HCT116 (cell line): Measurements from ENCODE around the gene ARSJ. TPM values are rescaled to one million over a fixed set of nuclear protein-coding genes. Genes with fewer than 3 reads are reported as not detected.
"Not testable (repeated sequence)": the region's sequence is repeated elsewhere in the genome, so short reads cannot be mapped to it uniquely, and the experiment has no call there.

Experiments used
- ATAC-seq: fragments of 200-7000 bp; cut with Tn5 transposase; 2 replicates; pipeline ENCODE4 v1.9.1; 2020; ENCODE audit warnings: mild to moderate bottlenecking, moderate library complexity
- BruUV-seq: library from RNA; stranded (reverse); fragments of 400-500 nt; replicated peaks from 2 replicates; lab custom pipeline; 2021; lab: Mats Ljungman, UMichigan
- CTCF ChIA-PET: fragments of 300-600 bp; sonication (Branson Sonifier 250); formaldehyde crosslinking; loops from one replicate; lab custom pipeline; 2021; ENCODE audit warnings: antibody characterized with exemption; lab: Charles Lee
- POLR2A ChIA-PET: fragments of 300-600, 350-600 bp; sonication (Branson Sonifier 250); formaldehyde crosslinking; loops from one replicate; lab custom pipeline; 2021; ENCODE audit warnings: antibody characterized with exemption; lab: Charles Lee
- RAD21 ChIA-PET, 2 experiments: fragments of 300-600 bp; sonication (Branson Sonifier 250); formaldehyde crosslinking; loops; one replicate each; lab custom pipeline; 2023; ENCODE audit warnings: low total read pairs in 2 of 2; ENCODE audit not compliant: uncharacterized antibody in 2 of 2, unreplicated experiment in 2 of 2, low non-redundant PET in 1 of 2; lab: Charles Lee
- DNase-seq: peaks from one replicate; pipeline ENCODE4 v3.0.0-alpha.2; 2010; ENCODE audit warnings: low read depth, low spot score
- H2AFZ ChIP-seq: fragments of 200-600 bp; shearing (Covaris generic), sonication (generic); 2 replicates; pipeline ENCODE4 v1.6.1; 2017; ENCODE audit warnings: low read depth, mixed run types, mixed read lengths, antibody characterized with exemption, low read length; ENCODE audit not compliant: poor library complexity, severe bottlenecking
- H3K27ac ChIP-seq: 2 replicates; pipeline ENCODE4 v1.5.1; 2012; ENCODE audit warnings: low read depth, low read length
- H3K27me3 ChIP-seq: fragments of 200-600 bp; sonication (generic); 2 replicates; pipeline ENCODE4 v1.6.1; 2016; ENCODE audit warnings: mixed run types, low read length, mixed read lengths; ENCODE audit not compliant: insufficient read depth
- H3K36me3 ChIP-seq, 2 experiments: fragments of 200-500 bp in 1 of 2; fragments of 200-600 bp in 1 of 2; sonication (Bioruptor generic) in 1 of 2; sonication (generic) in 1 of 2; 2 replicates each; pipeline versions ENCODE4 v1.5.1 to v1.6.1; 2014 to 2016; ENCODE audit warnings: low read length in 2 of 2, inconsistent platforms in 1 of 2, mixed read lengths in 1 of 2, mixed run types in 1 of 2; ENCODE audit not compliant: insufficient read depth in 2 of 2, control insufficient read depth in 1 of 2
- H3K4me1 ChIP-seq, 2 experiments: fragments of 200-600 bp in 1 of 2; sonication (generic) in 1 of 2; 2 replicates each; pipeline versions ENCODE4 v1.5.1 to v1.6.1; 2012 to 2017; ENCODE audit warnings: low read length in 2 of 2, inconsistent platforms in 1 of 2, mild to moderate bottlenecking in 1 of 2, mixed read lengths in 1 of 2, mixed run types in 1 of 2, moderate library complexity in 1 of 2; ENCODE audit not compliant: insufficient read depth in 2 of 2, control insufficient read depth in 1 of 2
- H3K4me2 ChIP-seq: fragments of 200-600 bp; sonication (generic); 2 replicates; pipeline ENCODE4 v1.6.1; 2017; ENCODE audit warnings: mixed run types, low read length, mixed read lengths
- H3K4me3 ChIP-seq, 2 experiments: fragments of 200-600 bp in 1 of 2; sonication (generic) in 1 of 2; replicated peaks in 1 of 2; 2 replicates each; pipeline ENCODE4 v1.5.1; 2011 to 2016; ENCODE audit warnings: low read length in 2 of 2, control low read depth in 1 of 2, low read depth in 1 of 2, mild to moderate bottlenecking in 1 of 2, mixed read lengths in 1 of 2, mixed run types in 1 of 2
- H3K79me2 ChIP-seq: fragments of 200-600 bp; sonication (generic); 2 replicates; pipeline ENCODE4 v1.6.1; 2017; ENCODE audit warnings: mild to moderate bottlenecking, mixed run types, low read length, moderate library complexity, mixed read lengths; ENCODE audit not compliant: insufficient read depth
- H3K9ac ChIP-seq: fragments of 200-600 bp; sonication (generic); 2 replicates; pipeline ENCODE4 v1.6.1; 2016; ENCODE audit warnings: low read length, mixed read lengths
- H3K9me2 ChIP-seq: fragments of 200-600 bp; sonication (generic), shearing (Covaris generic); 2 replicates; pipeline ENCODE4 v1.6.1; 2017; ENCODE audit warnings: mixed run types, mild to moderate bottlenecking, moderate library complexity; ENCODE audit not compliant: insufficient read depth
- H3K9me3 ChIP-seq, 2 experiments: fragments of 200-500 bp in 1 of 2; fragments of 200-600 bp in 1 of 2; sonication (Bioruptor generic) in 1 of 2; sonication (generic) in 1 of 2; 2 replicates each; pipeline ENCODE4 v1.6.1; 2014 to 2017; ENCODE audit warnings: low read length in 2 of 2, mixed read lengths in 2 of 2, inconsistent platforms in 1 of 2, low read depth in 1 of 2, mild to moderate bottlenecking in 1 of 2, mixed run types in 1 of 2, moderate library complexity in 1 of 2; ENCODE audit not compliant: control insufficient read depth in 1 of 2, insufficient read depth in 1 of 2
- H4K20me1 ChIP-seq: fragments of 200-600 bp; sonication (generic), shearing (Covaris generic); 2 replicates; pipeline ENCODE4 v1.6.1; 2017; ENCODE audit warnings: mixed run types, mild to moderate bottlenecking, moderate library complexity; ENCODE audit not compliant: insufficient read depth
- CBX3 ChIP-seq: IDR thresholded peaks from 2 replicates; pipeline ENCODE4 v1.6.1; 2012; ENCODE audit warnings: low read depth
- EGR1 ChIP-seq: IDR thresholded peaks from 2 replicates; pipeline ENCODE4 v1.6.1; 2012; ENCODE audit warnings: low read depth
- ELF1 ChIP-seq: IDR thresholded peaks from 2 replicates; pipeline ENCODE4 v1.6.1; 2012; ENCODE audit warnings: low read depth, borderline replicate concordance
- EZH2 ChIP-seq: fragments of 200-600 bp; sonication (generic); IDR thresholded peaks from 2 replicates; pipeline ENCODE4 v1.6.1; 2017; ENCODE audit warnings: antibody characterized with exemption, mixed run types
- JUND ChIP-seq: IDR thresholded peaks from 2 replicates; pipeline ENCODE4 v1.6.1; 2012
- POLR2A ChIP-seq: IDR thresholded peaks from 2 replicates; pipeline ENCODE4 v1.7.0; 2011; ENCODE audit warnings: borderline replicate concordance; ENCODE audit not compliant: insufficient read depth, insufficient read length; ENCODE audit errors: extremely low read depth
- POLR2AphosphoS5 ChIP-seq: IDR thresholded peaks from 2 replicates; pipeline ENCODE4 v1.6.1; 2011; ENCODE audit warnings: mild to moderate bottlenecking, low read depth, low read length, moderate library complexity
- SIN3A ChIP-seq: IDR thresholded peaks from 2 replicates; pipeline ENCODE4 v1.6.1; 2012; ENCODE audit warnings: low read depth
- SP1 ChIP-seq: IDR thresholded peaks from 2 replicates; pipeline ENCODE4 v1.6.1; 2012; ENCODE audit warnings: low read depth
- SRF ChIP-seq: IDR thresholded peaks from 2 replicates; pipeline ENCODE4 v1.6.1; 2012; ENCODE audit warnings: low read depth
- TCF7L2 ChIP-seq: IDR thresholded peaks from 2 replicates; pipeline ENCODE4 v1.7.0; 2011; ENCODE audit warnings: borderline replicate concordance, inconsistent platforms; ENCODE audit not compliant: insufficient read depth, insufficient read length; ENCODE audit errors: extremely low read depth
- ZFX ChIP-seq: fragments of 450-650 bp; IDR thresholded peaks from 2 replicates; pipeline ENCODE4 v1.6.1; 2017
- ZNF274 ChIP-seq: fragments of 200-500 bp; sonication (Bioruptor generic); IDR thresholded peaks from 2 replicates; pipeline ENCODE4 v1.6.1; 2014; ENCODE audit warnings: mild to moderate bottlenecking, low read depth, low read length, inconsistent platforms
- intact Hi-C: fragments of 100-400 bp; cut with micrococcal nuclease; formaldehyde crosslinking; loops from 2 replicates; pipeline ENCODE4 v1.10.0; 2022
- total RNA-seq: library from RNA; stranded (reverse); gene quantifications from one replicate; pipeline ENCODE4 v1.2.1, GENCODE V29; 2021; ENCODE audit not compliant: unreplicated experiment
- TF ChIP-seq, protein P1 (sequence below): IDR thresholded peaks from 2 replicates; pipeline ENCODE4 v1.6.1; 2012
- TF ChIP-seq, protein P2 (sequence below): IDR thresholded peaks from 2 replicates; pipeline ENCODE4 v1.6.1; 2011; ENCODE audit warnings: mild to moderate bottlenecking, low read length, moderate library complexity; ENCODE audit not compliant: insufficient replicate concordance; ENCODE audit errors: extremely low read depth

The ARSJ gene
- total RNA-seq, 1 experiment from 2014 or later = 2.3 TPM

DNA sequence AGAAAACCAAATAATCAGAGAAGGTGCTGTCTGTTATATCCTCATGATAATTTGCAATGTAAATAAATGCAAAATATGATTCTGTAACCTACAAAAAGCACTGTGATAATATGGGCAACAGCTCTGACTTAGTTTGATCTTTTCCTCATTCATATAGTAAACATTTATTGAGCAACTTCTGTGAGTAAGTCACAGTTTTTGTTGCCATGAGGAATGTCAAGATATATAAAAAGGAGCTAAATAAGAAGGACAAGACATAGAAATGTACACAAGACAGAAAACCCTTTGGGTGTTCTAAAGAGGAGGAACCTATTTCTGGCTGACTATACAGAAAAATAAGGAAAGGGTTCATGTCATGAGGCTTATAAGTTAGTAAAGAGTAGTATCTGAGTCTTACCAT lies 44.3 kb downstream of the ARSJ start:
- POLR2A ChIA-PET = interaction anchor here (0.6 kb wide), 1 partner anchor 14 kb away, joined by 3 read pairs; no protein-coding TSS in a partner anchor
- Histone ChIP-seq H3K27ac (no peak overlapping the region), H3K79me2 (no peaks in the 10 kb centered on the region), H3K4me2 (no peak overlapping the region), H3K9me3 (no peaks in the 10 kb centered on the region), H3K36me3 (no peaks in the 10 kb centered on the region), H3K4me3 (no peak overlapping the region), H3K9me2 (no peaks in the 10 kb centered on the region), H3K27me3 (no peaks in the 10 kb centered on the region), H3K9ac (no peak overlapping the region), H3K4me1 (no peaks in the 10 kb centered on the region), H4K20me1 (no peaks in the 10 kb centered on the region), H2AFZ (no peak overlapping the region)
- TF ChIP-seq EGR1 (no peak), POLR2A (no peak), ELF1 (no peak), ZNF274 (no peak), ZFX (no peak), JUND (no peak), CBX3 (no peak), SP1 (no peak), POLR2AphosphoS5 (no peak), SRF (no peak), TCF7L2 (no peak), EZH2 (no peak), SIN3A (no peak)
- TF ChIP-seq, protein P1, sequence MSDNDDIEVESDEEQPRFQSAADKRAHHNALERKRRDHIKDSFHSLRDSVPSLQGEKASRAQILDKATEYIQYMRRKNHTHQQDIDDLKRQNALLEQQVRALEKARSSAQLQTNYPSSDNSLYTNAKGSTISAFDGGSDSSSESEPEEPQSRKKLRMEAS = no peak
- TF ChIP-seq, protein P2, sequence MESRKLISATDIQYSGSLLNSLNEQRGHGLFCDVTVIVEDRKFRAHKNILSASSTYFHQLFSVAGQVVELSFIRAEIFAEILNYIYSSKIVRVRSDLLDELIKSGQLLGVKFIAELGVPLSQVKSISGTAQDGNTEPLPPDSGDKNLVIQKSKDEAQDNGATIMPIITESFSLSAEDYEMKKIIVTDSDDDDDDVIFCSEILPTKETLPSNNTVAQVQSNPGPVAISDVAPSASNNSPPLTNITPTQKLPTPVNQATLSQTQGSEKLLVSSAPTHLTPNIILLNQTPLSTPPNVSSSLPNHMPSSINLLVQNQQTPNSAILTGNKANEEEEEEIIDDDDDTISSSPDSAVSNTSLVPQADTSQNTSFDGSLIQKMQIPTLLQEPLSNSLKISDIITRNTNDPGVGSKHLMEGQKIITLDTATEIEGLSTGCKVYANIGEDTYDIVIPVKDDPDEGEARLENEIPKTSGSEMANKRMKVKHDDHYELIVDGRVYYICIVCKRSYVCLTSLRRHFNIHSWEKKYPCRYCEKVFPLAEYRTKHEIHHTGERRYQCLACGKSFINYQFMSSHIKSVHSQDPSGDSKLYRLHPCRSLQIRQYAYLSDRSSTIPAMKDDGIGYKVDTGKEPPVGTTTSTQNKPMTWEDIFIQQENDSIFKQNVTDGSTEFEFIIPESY = no peak
- CTCF ChIA-PET = no interaction called here
- intact Hi-C loops = no loop called here
- DNase-seq (no peak), ATAC-seq (no peak)
- no TSS peak for BruUV-seq
- RAD21 ChIA-PET = no interaction called here

DNA sequence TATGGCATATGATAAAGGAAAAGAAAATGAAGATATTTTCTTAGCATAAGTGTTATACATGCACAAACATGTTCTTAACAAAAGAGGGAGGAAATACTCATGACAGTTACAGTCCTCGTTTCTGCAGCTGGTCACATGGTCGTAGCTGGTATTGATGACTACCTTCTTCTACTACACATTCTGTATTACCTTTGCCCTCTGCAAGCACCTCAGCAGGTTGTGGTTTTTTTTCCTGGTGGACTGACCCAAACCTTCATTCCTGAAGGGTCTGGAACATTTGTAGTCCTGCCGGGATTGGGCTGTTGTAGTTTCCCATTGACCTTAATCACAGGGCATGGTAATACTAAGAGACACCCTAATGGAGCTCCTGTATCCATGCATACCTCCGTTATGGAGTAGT lies 54.7 kb downstream of the ARSJ start:
- BruUV-seq, H3K4me3 ChIP-seq, H3K27ac ChIP-seq, CTCF ChIA-PET, H2AFZ ChIP-seq, POLR2A ChIA-PET, H3K27me3 ChIP-seq, RAD21 ChIA-PET, intact Hi-C loops, H3K4me1 ChIP-seq, H3K9me2 ChIP-seq, H3K79me2 ChIP-seq, ATAC-seq, H3K9me3 ChIP-seq, H4K20me1 ChIP-seq, DNase-seq, H3K9ac ChIP-seq, H3K4me2 ChIP-seq, H3K36me3 ChIP-seq: not testable (repeated sequence)
